Measurements from ENCODE around the gene CETP. TPM values are rescaled to one million over a fixed set of nuclear protein-coding genes. Genes with fewer than 3 reads are reported as not detected.
"Not testable (repeated sequence)": the region's sequence is repeated elsewhere in the genome, so short reads cannot be mapped to it uniquely, and the experiment has no call there.

CETP gene
- total RNA-seq, 1 donor from 2014 or later, result not detected

DNA sequence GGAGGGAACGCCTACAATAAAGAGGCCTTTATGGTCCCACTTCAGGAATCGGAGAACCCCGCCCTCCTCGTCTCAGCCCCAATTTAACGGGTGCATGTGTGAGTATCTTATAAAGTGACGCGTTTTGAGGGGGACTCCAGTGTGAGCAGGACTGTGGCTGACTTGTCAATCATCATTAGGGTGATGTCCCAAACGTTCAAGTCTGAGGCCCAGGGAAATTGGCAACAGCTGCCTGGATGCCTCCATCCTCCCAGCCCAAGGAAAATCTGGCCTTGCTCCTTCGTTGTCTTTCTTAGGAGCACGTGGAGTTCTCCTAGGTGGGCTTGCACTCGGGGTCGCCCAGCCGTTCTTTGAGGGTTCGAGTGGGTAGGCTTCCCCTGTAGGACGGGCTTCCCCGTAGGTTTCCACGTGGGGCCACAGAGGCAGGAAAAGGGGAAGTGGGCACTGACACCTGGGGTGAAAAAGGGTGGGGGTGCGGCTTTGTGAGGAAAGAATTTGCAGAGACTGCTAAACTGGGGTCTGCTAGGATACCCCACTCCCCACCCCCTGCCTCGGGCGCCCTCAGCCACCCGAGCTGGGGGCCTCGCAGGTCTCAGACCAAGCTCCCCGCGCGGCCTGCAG lies 30.4 kb upstream of the CETP start:
- TF ChIP-seq, protein P1, sequence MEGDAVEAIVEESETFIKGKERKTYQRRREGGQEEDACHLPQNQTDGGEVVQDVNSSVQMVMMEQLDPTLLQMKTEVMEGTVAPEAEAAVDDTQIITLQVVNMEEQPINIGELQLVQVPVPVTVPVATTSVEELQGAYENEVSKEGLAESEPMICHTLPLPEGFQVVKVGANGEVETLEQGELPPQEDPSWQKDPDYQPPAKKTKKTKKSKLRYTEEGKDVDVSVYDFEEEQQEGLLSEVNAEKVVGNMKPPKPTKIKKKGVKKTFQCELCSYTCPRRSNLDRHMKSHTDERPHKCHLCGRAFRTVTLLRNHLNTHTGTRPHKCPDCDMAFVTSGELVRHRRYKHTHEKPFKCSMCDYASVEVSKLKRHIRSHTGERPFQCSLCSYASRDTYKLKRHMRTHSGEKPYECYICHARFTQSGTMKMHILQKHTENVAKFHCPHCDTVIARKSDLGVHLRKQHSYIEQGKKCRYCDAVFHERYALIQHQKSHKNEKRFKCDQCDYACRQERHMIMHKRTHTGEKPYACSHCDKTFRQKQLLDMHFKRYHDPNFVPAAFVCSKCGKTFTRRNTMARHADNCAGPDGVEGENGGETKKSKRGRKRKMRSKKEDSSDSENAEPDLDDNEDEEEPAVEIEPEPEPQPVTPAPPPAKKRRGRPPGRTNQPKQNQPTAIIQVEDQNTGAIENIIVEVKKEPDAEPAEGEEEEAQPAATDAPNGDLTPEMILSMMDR (IDR thresholded peaks at IDR 0.05; ENCODE audit: partially characterized antibody, unreplicated experiment), result no peak
- Mint-ChIP-seq H3K9me3 (ENCODE audit: unreplicated experiment) (peaks cover 11% of the 10 kb centered on the region), H3K27me3 (ENCODE audit: unreplicated experiment) (peaks cover 8% of the 10 kb centered on the region), H3K4me1 (ENCODE audit: low read depth, unreplicated experiment) (peaks cover 14% of the 10 kb centered on the region), H3K4me3 (ENCODE audit: unreplicated experiment) (peak overlapping the region; percentile 71), H3K27ac (ENCODE audit: unreplicated experiment) (peak overlapping the region; percentile 95), H3K36me3 (ENCODE audit: unreplicated experiment) (peaks cover 5% of the 10 kb centered on the region)
- DNase-seq, result no peak

DNA sequence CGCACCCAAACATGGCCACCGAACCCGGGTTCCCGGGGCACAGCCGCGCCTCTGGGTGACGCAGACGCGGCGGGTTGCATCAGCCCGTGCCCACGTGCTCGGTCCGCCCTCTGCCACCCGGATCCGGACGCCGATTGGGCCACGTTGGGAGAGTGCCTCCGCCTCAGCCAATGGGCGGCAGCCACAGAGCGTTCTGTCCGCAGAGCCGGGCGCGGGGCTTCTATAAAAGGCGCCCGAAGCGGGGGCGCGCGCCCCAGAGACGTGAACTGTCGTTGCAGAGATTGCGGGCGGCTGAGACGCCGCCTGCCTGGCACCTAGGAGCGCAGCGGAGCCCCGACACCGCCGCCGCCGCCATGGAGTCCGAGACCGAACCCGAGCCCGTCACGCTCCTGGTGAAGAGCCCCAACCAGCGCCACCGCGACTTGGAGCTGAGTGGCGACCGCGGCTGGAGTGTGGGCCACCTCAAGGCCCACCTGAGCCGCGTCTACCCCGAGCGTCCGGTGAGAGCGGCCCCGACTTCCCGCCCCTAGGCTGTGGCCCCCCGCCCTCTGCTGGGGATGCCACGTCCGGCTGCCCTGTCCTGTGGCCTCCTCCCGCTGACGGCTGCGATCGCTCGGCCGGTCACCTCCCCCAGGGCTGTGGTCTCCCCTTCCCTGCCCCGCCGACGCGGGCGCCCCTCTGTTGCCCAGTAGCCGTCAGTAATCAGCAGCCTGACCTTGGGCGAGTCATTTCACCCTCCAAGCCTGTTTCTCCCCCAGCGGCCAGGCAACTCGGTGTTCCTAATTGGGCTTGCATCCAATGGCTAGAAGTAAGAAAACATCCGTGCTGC lies 29.6 kb upstream of the CETP start, which contains the start of gene HERPUD1:
TSS of gene HERPUD1 (plus strand) at position 251 of the 829 bp plus-strand sequence. CDS start at position 354, 103 bp downstream.
- H3K9me3 Mint-ChIP-seq (ENCODE audit: unreplicated experiment), result peaks cover 11% of the 10 kb centered on the region
- TF ChIP-seq, protein P1 (IDR thresholded peaks at IDR 0.05; ENCODE audit: partially characterized antibody, unreplicated experiment), result peak; percentile 26
- H3K27ac Mint-ChIP-seq (ENCODE audit: unreplicated experiment), result peak within 1 kb of the TSS; percentile 96
- peaks cover 9% of the 10 kb centered on the region for H3K27me3 Mint-ChIP-seq (ENCODE audit: unreplicated experiment)
- peaks cover 14% of the 10 kb centered on the region for H3K4me1 Mint-ChIP-seq (ENCODE audit: low read depth, unreplicated experiment)
- DNase-seq, result peak; percentile 97
- H3K4me3 Mint-ChIP-seq (ENCODE audit: unreplicated experiment), result peak within 1 kb of the TSS; percentile 97
- H3K36me3 Mint-ChIP-seq (ENCODE audit: unreplicated experiment), result peaks cover 5% of the 10 kb centered on the region

DNA sequence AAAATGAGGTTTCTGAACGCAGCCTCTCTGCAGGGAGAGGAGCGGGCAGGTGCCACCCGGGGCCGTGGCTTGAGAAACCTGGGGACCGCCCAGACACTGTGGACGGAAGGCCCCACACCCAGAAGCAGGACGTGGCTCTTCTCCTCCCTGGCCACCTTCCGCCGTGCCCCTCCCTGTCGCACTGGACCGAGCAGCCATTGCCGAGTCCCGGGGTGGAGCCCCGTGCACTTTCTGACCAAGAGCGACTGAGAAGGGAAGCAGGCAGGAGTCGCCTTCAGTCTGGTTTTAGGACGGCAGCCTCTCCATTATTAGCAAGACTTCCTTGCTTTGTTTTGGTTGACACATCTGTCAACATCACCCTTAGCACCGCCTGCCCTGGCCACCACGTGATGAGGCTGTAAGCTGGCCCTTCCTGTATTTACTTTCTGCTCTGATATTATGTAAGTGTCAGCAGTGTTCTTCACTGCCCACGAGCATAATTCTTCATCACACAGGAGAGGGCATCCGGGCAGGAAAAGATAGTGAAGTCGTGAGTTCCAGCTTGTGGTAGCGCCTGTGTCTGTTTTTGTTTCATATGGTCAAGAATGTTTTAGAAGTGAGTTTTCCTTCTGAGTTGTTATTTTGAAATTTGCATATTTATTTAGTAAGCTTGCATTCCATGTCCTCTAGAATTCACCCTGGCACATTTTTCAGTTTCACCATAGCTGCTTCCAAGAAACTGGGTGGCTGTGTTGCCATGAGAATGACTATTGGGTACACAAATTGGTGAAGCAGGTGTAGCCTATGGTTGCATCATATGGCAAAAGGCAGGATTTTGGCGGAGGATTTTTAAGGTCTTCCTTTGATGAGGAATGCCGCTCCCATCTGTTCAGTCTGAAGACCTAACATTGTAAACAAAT lies 28.8 kb upstream of the CETP start:
- Mint-ChIP-seq H3K36me3 (ENCODE audit: unreplicated experiment) (peaks cover 9% of the 10 kb centered on the region), H3K9me3 (ENCODE audit: unreplicated experiment) (peaks cover 11% of the 10 kb centered on the region), H3K4me3 (ENCODE audit: unreplicated experiment) (peak overlapping the region; percentile 97), H3K27ac (ENCODE audit: unreplicated experiment) (peak overlapping the region; percentile 96), H3K27me3 (ENCODE audit: unreplicated experiment) (peaks cover 9% of the 10 kb centered on the region), H3K4me1 (ENCODE audit: low read depth, unreplicated experiment) (peaks cover 14% of the 10 kb centered on the region)
- peak; percentile 61 for DNase-seq
- TF ChIP-seq, protein P1 (IDR thresholded peaks at IDR 0.05; ENCODE audit: partially characterized antibody, unreplicated experiment), result no peak

DNA sequence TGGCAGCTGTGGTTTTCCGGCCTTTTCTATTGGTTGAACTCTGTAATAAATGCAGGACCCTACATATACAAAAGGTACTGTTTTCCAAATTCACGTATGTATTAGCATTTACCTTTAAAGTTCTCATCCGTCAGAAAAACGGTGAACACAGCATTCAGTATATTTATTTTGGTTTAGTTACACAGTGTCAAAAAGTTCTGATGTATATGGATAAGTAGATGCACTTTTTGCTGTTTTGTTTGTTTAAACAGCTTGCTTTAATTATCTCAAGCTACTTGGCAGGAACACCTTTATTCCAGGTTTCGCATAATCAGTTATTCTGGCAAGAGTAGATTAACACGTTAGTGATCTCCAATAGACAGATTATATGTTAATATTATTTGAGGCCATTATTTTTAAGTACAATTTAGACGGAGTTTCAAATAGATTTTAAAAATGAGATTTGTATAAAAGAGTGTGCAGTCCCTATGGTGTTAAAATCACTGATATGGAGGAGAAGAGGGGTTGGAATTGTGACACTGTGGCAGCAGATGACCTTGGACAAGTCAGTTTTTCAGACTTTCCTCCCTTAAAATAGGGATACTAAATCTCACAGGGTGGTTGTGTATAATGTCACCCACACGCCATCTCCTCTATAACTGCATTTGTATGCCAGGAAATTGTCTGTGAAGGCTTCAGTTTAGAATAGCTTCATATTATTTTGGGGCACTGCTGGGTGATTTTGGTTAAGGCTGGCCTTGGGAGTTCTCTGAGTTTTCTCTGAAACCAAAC lies 27.7 kb upstream of the CETP start:
- TF ChIP-seq, protein P1 (IDR thresholded peaks at IDR 0.05; ENCODE audit: partially characterized antibody, unreplicated experiment), result no peak
- Mint-ChIP-seq H3K27me3 (ENCODE audit: unreplicated experiment) (peaks cover 9% of the 10 kb centered on the region), H3K4me3 (ENCODE audit: unreplicated experiment) (peak overlapping the region; percentile 97), H3K36me3 (ENCODE audit: unreplicated experiment) (peaks cover 4% of the 10 kb centered on the region), H3K9me3 (ENCODE audit: unreplicated experiment) (peaks cover 11% of the 10 kb centered on the region), H3K27ac (ENCODE audit: unreplicated experiment) (peak overlapping the region; percentile 38), H3K4me1 (ENCODE audit: low read depth, unreplicated experiment) (peaks cover 14% of the 10 kb centered on the region)
- no peak for DNase-seq

DNA sequence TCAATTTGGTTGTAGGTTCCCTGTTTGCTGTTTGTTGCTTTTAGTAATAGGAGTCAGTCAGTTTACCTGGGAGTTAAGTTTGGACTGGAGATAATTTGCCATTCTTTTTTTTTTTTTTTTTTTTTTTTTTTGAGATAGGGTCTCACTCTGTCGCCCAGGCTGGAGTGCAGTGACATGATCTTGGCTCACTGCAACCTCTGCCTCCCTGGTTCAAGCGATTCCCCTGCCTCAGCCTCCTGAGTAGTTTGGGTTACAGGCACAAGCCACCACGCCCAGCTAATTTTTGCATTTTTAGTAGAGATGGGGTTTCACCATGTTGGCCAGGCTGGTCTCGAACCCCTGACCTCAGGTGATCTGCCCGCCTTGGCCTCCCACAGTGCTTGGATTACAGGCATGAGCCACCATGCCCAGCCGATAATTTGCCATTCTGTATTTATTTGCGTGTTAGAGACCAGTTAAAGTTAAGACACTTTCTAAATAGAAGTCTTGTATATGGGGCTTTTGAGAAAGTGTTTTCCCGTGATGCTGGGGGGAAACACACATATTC lies 27.1 kb upstream of the CETP start:
- peak overlapping the region; percentile 44 for H3K27ac Mint-ChIP-seq (ENCODE audit: unreplicated experiment)
- DNase-seq, result not testable (repeated sequence)

More for the DNA sequence above, 27.1 kb upstream of the CETP start:
- H3K4me3 Mint-ChIP-seq (ENCODE audit: unreplicated experiment), result peak overlapping the region; percentile 89
- peaks cover 11% of the 10 kb centered on the region for H3K9me3 Mint-ChIP-seq (ENCODE audit: unreplicated experiment)
- not testable (repeated sequence) for H3K27me3 Mint-ChIP-seq (ENCODE audit: unreplicated experiment); H3K36me3 Mint-ChIP-seq (ENCODE audit: unreplicated experiment)
- H3K4me1 Mint-ChIP-seq (ENCODE audit: low read depth, unreplicated experiment), result peaks cover 14% of the 10 kb centered on the region
